Breast epithelium (tissue), 4 donors: ENCODE data around the gene FAM131A. TPM values are rescaled to one million over a fixed set of nuclear protein-coding genes. Genes with fewer than 3 reads are reported as not detected.

Experiments used
- DNase-seq, 2 donors: peaks; one replicate each; pipeline ENCODE4 v3.0.0-alpha.2; 2019; ENCODE audit warnings: low spot score in 2 of 2
- H3K27ac ChIP-seq, 2 donors: fragments of 200-600 bp; sonication (generic) in 1 of 2; one replicate each; pipeline ENCODE4 v1.5.1; 2016 to 2019; ENCODE audit warnings: mild to moderate bottlenecking in 1 of 2
- H3K27me3 ChIP-seq, 2 donors: fragments of 200-600 bp; sonication (generic) in 1 of 2; one replicate each; pipeline versions ENCODE4 v1.5.1 to v1.6.0; 2017 to 2019; ENCODE audit warnings: control low read depth in 1 of 2, mild to moderate bottlenecking in 1 of 2
- H3K36me3 ChIP-seq: fragments of 200-600 bp; one replicate; pipeline ENCODE4 v1.5.1; 2019
- H3K4me1 ChIP-seq, 2 donors: fragments of 200-600 bp; sonication (generic); one replicate each; pipeline ENCODE4 v1.5.1; 2016 to 2019; ENCODE audit warnings: control low read depth in 1 of 2
- H3K4me3 ChIP-seq, 3 donors: fragments of 200-600 bp; sonication (generic); 1 replicate in 2 of 3; 2 replicates in 1 of 3; pipeline ENCODE4 v1.5.1; 2016 to 2019; ENCODE audit warnings: mild to moderate bottlenecking in 3 of 3, moderate library complexity in 2 of 3
- H3K9me3 ChIP-seq, 2 donors: fragments of 200-600 bp; sonication (generic) in 1 of 2; one replicate each; pipeline ENCODE4 v1.5.1; 2016 to 2019; ENCODE audit warnings: control low read depth in 1 of 2
- POLR2A ChIP-seq: fragments of 450-650 bp; IDR thresholded peaks from one replicate; pipeline ENCODE4 v1.6.1; 2016; ENCODE audit warnings: antibody characterized with exemption, mild to moderate bottlenecking, moderate library complexity
- POLR2AphosphoS5 ChIP-seq, 3 donors: sonication (generic); formaldehyde crosslinking; IDR thresholded peaks; one replicate each; pipeline ENCODE4 v1.6.1; 2017; ENCODE audit warnings: antibody characterized with exemption in 3 of 3
- intact Hi-C: fragments of 100-400 bp; cut with DNase I; formaldehyde crosslinking; loops from one replicate; pipeline ENCODE4 v1.15.1; 2023; ENCODE audit warnings: low total_unique reads
- total RNA-seq, 3 donors: library from RNA; depleted of rRNA; stranded (reverse); fragments of >200 nt; gene quantifications; one replicate each; pipeline ENCODE4 v1.1.0, GENCODE V29; 2016
- TF ChIP-seq, protein P1 (sequence below), 3 donors: fragments of 450-650 bp; IDR thresholded peaks; one replicate each; pipeline ENCODE4 v1.5.1; 2016 to 2017; ENCODE audit warnings: antibody characterized with exemption in 3 of 3, mild to moderate bottlenecking in 3 of 3, moderate library complexity in 3 of 3

FAM131A gene
- total RNA-seq, 3 donors from 2014 or later = 18.7 to 32.4 (median 26.5) TPM

DNA sequence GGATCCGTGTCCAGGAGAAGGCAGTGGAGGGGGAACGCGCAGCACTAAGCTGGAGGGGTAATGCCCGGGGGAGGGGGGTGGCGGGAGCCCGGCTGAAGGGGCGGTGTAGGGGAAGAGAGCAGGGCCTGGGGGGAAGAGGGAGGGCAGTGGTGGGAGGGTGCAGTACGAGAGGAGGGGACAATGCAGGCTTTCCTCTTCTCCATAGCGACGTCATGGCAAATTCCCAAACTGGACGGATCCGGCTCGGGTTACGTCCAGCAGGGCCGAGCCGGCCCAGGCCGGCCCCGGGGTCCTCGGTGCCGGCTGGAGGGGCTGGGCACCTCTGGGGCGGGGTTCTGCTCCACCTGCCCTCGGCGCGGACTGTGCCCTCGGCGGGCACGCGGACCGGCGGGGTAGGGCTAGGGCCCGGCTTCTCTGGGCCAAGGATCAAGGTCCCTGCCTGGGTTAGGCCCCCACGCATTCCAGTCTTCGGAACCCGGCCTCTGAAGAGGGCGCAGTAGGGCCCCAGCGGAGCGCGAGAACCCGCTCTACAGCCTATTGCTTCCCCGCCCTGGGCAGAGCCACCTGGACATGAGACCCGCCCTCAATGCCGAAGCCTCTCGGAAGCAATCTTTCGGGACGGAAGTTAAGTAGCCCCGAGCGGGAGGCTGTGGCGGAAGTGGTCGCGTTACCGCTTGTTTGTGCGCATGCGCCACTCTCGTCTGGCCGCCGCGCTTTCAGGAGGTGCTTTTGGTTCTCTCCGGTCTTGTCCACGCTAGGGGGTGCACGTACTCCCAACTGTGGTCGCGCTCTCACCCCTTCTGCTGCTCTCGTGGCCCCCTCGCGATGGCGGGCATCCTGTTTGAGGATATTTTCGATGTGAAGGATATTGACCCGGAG is 25.5 kb downstream of the FAM131A start:
- TF ChIP-seq POLR2AphosphoS5 (IDR thresholded peaks at IDR 0.05) (peak; percentile 64 to 80 (median 77)), POLR2A (peak; percentile 53)
- TF ChIP-seq, protein P1, sequence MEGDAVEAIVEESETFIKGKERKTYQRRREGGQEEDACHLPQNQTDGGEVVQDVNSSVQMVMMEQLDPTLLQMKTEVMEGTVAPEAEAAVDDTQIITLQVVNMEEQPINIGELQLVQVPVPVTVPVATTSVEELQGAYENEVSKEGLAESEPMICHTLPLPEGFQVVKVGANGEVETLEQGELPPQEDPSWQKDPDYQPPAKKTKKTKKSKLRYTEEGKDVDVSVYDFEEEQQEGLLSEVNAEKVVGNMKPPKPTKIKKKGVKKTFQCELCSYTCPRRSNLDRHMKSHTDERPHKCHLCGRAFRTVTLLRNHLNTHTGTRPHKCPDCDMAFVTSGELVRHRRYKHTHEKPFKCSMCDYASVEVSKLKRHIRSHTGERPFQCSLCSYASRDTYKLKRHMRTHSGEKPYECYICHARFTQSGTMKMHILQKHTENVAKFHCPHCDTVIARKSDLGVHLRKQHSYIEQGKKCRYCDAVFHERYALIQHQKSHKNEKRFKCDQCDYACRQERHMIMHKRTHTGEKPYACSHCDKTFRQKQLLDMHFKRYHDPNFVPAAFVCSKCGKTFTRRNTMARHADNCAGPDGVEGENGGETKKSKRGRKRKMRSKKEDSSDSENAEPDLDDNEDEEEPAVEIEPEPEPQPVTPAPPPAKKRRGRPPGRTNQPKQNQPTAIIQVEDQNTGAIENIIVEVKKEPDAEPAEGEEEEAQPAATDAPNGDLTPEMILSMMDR (IDR thresholded peaks at IDR 0.05) = peak; percentile 32 to 51 (median 50)
- peak; percentile 94 to 96 for DNase-seq
- Histone ChIP-seq H3K27me3 (no peaks in the 10 kb centered on the region), H3K27ac (peak overlapping the region; percentile 99 to 100), H3K9me3 (no peaks in the 10 kb centered on the region), H3K36me3 (no peaks in the 10 kb centered on the region), H3K4me1 (peaks cover 0 to 10% of the 10 kb centered on the region in 2 donors), H3K4me3 (peak overlapping the region; percentile 70 to 98 (median 88))
- intact Hi-C loops = no loop called here

DNA sequence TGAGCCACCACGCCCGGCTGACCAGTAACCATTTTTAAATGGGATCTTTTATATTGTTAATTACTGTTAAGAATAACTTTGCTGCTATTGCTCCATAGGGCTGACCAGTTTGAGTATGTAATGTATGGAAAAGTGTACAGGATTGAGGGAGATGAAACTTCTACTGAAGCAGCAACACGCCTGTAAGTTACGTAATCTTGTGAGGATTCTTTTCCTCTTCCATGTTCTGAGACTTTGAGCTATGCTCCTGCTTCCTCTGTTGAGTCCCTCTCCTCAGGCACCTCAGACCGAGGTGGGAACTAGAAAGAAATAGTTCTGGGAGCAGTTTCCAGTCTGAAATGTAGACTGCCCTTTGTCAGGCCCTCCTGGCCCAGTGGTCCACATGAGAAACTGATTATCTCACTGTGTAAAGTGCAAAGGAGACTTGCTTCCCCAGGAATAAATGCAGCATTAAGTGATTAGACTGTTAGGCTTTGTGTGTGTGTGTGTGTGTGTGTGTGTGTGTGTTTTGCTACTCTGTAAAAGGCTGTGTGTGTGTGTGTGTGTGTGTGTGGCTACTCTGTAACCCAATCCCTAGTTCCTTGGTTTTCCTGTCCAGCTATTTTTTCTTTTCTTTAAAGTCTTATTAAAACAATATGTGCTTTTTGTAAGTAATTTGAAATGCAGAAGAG is 29.4 kb downstream of the FAM131A start:
- no peaks in the 10 kb centered on the region for H3K36me3 ChIP-seq
- H3K4me1 ChIP-seq = no peaks in the 10 kb centered on the region
- no peaks in the 10 kb centered on the region for H3K27me3 ChIP-seq
- H3K27ac ChIP-seq = no peak overlapping the region
- intact Hi-C loops = no loop called here
- H3K4me3 ChIP-seq = no peak overlapping the region
- TF ChIP-seq POLR2A (no peak), POLR2AphosphoS5 (IDR thresholded peaks at IDR 0.05) (no peak)
- TF ChIP-seq, protein P1 (IDR thresholded peaks at IDR 0.05) = no peak
- H3K9me3 ChIP-seq = no peaks in the 10 kb centered on the region
- DNase-seq = no peak

GRCh38 chr3:184368116-184368515 is 30.7 kb downstream of the FAM131A start:
- intact Hi-C loops = no loop called here
- Histone ChIP-seq H3K36me3 (no peaks in the 10 kb centered on the region), H3K4me1 (no peaks in the 10 kb centered on the region), H3K27me3 (no peaks in the 10 kb centered on the region), H3K27ac (no peak overlapping the region), H3K4me3 (no peak overlapping the region), H3K9me3 (no peaks in the 10 kb centered on the region)
- no peak for DNase-seq
- TF ChIP-seq POLR2AphosphoS5 (IDR thresholded peaks at IDR 0.05) (no peak), POLR2A (no peak)
- TF ChIP-seq, protein P1 (IDR thresholded peaks at IDR 0.05) = no peak

- no peak for TF ChIP-seq POLR2AphosphoS5 (IDR thresholded peaks at IDR 0.05)
- TF ChIP-seq, protein P1 (IDR thresholded peaks at IDR 0.05) = no peak
- no peak for TF ChIP-seq POLR2A
- no peaks in the 10 kb centered on the region for H3K27me3 ChIP-seq
- H3K9me3 ChIP-seq = no peaks in the 10 kb centered on the region
- DNase-seq = no peak
- H3K4me3 ChIP-seq = no peak overlapping the region
- peak overlapping the region; percentile 2 to 25 for H3K27ac ChIP-seq
- no peaks in the 10 kb centered on the region for H3K36me3 ChIP-seq
- H3K4me1 ChIP-seq = no peaks in the 10 kb centered on the region
- intact Hi-C loops = no loop called here
Observed at GRCh38 chr3:184368586-184369183, 31.3 kb downstream of the FAM131A start.
